Measurements from ENCODE around the gene NEURL1B.

- TF ChIP-seq EP300 (IDR thresholded peaks at IDR 0.05), result no peak
- no peak for TF ChIP-seq CTCF (IDR thresholded peaks at IDR 0.05)
Measured at GRCh38 chr5:172616136-172616535, 24.9 kb upstream of the NEURL1B start.

All from gastroesophageal sphincter (tissue), 3 donors.